ENCODE results near the gene SLC25A47.

The SLC25A47 gene

GRCh38 chr14:100358396-100358795 is 35.3 kb downstream of the SLC25A47 start:
- H3K4me2 ChIP-seq (ENCODE audit: insufficient read depth, low read length), result no peak overlapping the region
- no peak for ATAC-seq (ENCODE audit: insufficient read depth, low read depth)
- no peaks in the 10 kb centered on the region for H3K9me3 ChIP-seq (ENCODE audit: insufficient read depth, low read length, severe bottlenecking)

GRCh38 chr14:100359111-100359510 is 36.0 kb downstream of the SLC25A47 start:
- Histone ChIP-seq H3K9me3 (ENCODE audit: insufficient read depth, low read length, severe bottlenecking) (no peaks in the 10 kb centered on the region), H3K4me2 (ENCODE audit: insufficient read depth, low read length) (no peak overlapping the region), H3K4me3 (ENCODE audit: low read depth in 1 of 2, low read length in 2 of 2) (no peak overlapping the region), H3K9ac (ENCODE audit: low read depth, low read length) (no peak overlapping the region), H3K27ac (ENCODE audit: low read length) (no peak overlapping the region), H2AFZ (ENCODE audit: low read depth, low read length) (no peak overlapping the region), H4K20me1 (ENCODE audit: insufficient read depth, low read length) (no peaks in the 10 kb centered on the region), H3K79me2 (ENCODE audit: insufficient read depth, low read length) (no peaks in the 10 kb centered on the region), H3K27me3 (ENCODE audit: insufficient read depth, low read length, poor library complexity) (no peaks in the 10 kb centered on the region), H3K4me1 (ENCODE audit: insufficient read depth, low read length) (no peaks in the 10 kb centered on the region), H3K36me3 (ENCODE audit: insufficient read depth, low read length) (peaks cover 56% of the 10 kb centered on the region; the same call in 1 of the 2 replicates)
- no peak for TF ChIP-seq EZH2 (IDR thresholded peaks at IDR 0.05; ENCODE audit: borderline replicate concordance, low read depth, low read length, severe bottlenecking)
- TF ChIP-seq CTCF (IDR thresholded peaks at IDR 0.05; ENCODE audit: borderline replicate concordance, extremely low read depth, low read length, poor library complexity, severe bottlenecking), result no peak
- DNase-seq (no peak), ATAC-seq (ENCODE audit: insufficient read depth, low read depth) (no peak)

More at GRCh38 chr14:100358396-100358795, 35.3 kb downstream of the SLC25A47 start:
- Histone ChIP-seq H3K4me3 (ENCODE audit: low read depth in 1 of 2, low read length in 2 of 2) (no peak overlapping the region), H2AFZ (ENCODE audit: low read depth, low read length) (no peak overlapping the region), H3K27me3 (ENCODE audit: insufficient read depth, low read length, poor library complexity) (no peaks in the 10 kb centered on the region), H3K79me2 (ENCODE audit: insufficient read depth, low read length) (no peaks in the 10 kb centered on the region), H3K4me1 (ENCODE audit: insufficient read depth, low read length) (no peaks in the 10 kb centered on the region), H3K27ac (ENCODE audit: low read length) (no peak overlapping the region), H4K20me1 (ENCODE audit: insufficient read depth, low read length) (no peaks in the 10 kb centered on the region), H3K9ac (ENCODE audit: low read depth, low read length) (no peak overlapping the region), H3K36me3 (ENCODE audit: insufficient read depth, low read length) (peaks cover 59% of the 10 kb centered on the region; the same call in 1 of the 2 replicates)
- no peak for DNase-seq
- TF ChIP-seq CTCF (IDR thresholded peaks at IDR 0.05; ENCODE audit: borderline replicate concordance, extremely low read depth, low read length, poor library complexity, severe bottlenecking) (no peak), EZH2 (IDR thresholded peaks at IDR 0.05; ENCODE audit: borderline replicate concordance, low read depth, low read length, severe bottlenecking) (no peak)

GRCh38 chr14:100359881-100360280 is 36.7 kb downstream of the SLC25A47 start:
- Histone ChIP-seq H3K27me3 (ENCODE audit: insufficient read depth, low read length, poor library complexity) (no peaks in the 10 kb centered on the region), H3K9ac (ENCODE audit: low read depth, low read length) (no peak overlapping the region), H3K9me3 (ENCODE audit: insufficient read depth, low read length, severe bottlenecking) (no peaks in the 10 kb centered on the region), H3K79me2 (ENCODE audit: insufficient read depth, low read length) (no peaks in the 10 kb centered on the region), H3K4me3 (ENCODE audit: low read depth in 1 of 2, low read length in 2 of 2) (no peak overlapping the region), H3K4me2 (ENCODE audit: insufficient read depth, low read length) (no peak overlapping the region), H4K20me1 (ENCODE audit: insufficient read depth, low read length) (no peaks in the 10 kb centered on the region), H3K4me1 (ENCODE audit: insufficient read depth, low read length) (no peaks in the 10 kb centered on the region), H3K36me3 (ENCODE audit: insufficient read depth, low read length) (peaks cover 54% of the 10 kb centered on the region; the same call in 1 of the 2 replicates), H3K27ac (ENCODE audit: low read length) (no peak overlapping the region), H2AFZ (ENCODE audit: low read depth, low read length) (no peak overlapping the region)
- DNase-seq, result no peak
- no peak for ATAC-seq (ENCODE audit: insufficient read depth, low read depth)
- TF ChIP-seq CTCF (IDR thresholded peaks at IDR 0.05; ENCODE audit: borderline replicate concordance, extremely low read depth, low read length, poor library complexity, severe bottlenecking) (no peak), EZH2 (IDR thresholded peaks at IDR 0.05; ENCODE audit: borderline replicate concordance, low read depth, low read length, severe bottlenecking) (no peak)

GRCh38 chr14:100361626-100362025 is 38.5 kb downstream of the SLC25A47 start:
- TF ChIP-seq CTCF (IDR thresholded peaks at IDR 0.05; ENCODE audit: borderline replicate concordance, extremely low read depth, low read length, poor library complexity, severe bottlenecking) (no peak), EZH2 (IDR thresholded peaks at IDR 0.05; ENCODE audit: borderline replicate concordance, low read depth, low read length, severe bottlenecking) (no peak)
- no peaks in the 10 kb centered on the region for H3K79me2 ChIP-seq (ENCODE audit: insufficient read depth, low read length)
- no peak overlapping the region for H3K4me3 ChIP-seq (ENCODE audit: low read depth in 1 of 2, low read length in 2 of 2)
- no peak for DNase-seq
- no peaks in the 10 kb centered on the region for H3K4me1 ChIP-seq (ENCODE audit: insufficient read depth, low read length)
- no peaks in the 10 kb centered on the region for H4K20me1 ChIP-seq (ENCODE audit: insufficient read depth, low read length)
- no peak for ATAC-seq (ENCODE audit: insufficient read depth, low read depth)
- no peak overlapping the region for H3K4me2 ChIP-seq (ENCODE audit: insufficient read depth, low read length)
- H3K36me3 ChIP-seq (ENCODE audit: insufficient read depth, low read length), result peaks cover 65% of the 10 kb centered on the region; the same call in 1 of the 2 replicates
- H2AFZ ChIP-seq (ENCODE audit: low read depth, low read length), result no peak overlapping the region
- no peak overlapping the region for H3K27ac ChIP-seq (ENCODE audit: low read length)
- no peaks in the 10 kb centered on the region for H3K27me3 ChIP-seq (ENCODE audit: insufficient read depth, low read length, poor library complexity)
- no peak overlapping the region for H3K9ac ChIP-seq (ENCODE audit: low read depth, low read length)
- H3K9me3 ChIP-seq (ENCODE audit: insufficient read depth, low read length, severe bottlenecking), result no peaks in the 10 kb centered on the region
